Measurements from ENCODE around the gene TOP2A.
"Not testable (repeated sequence)": the region's sequence is repeated elsewhere in the genome, so short reads cannot be mapped to it uniquely, and the experiment has no call there.

Gene TOP2A

GRCh38 chr17:40373324-40373723 is 44.4 kb downstream of the TOP2A start:
- DNase-seq = no peak

- not testable (repeated sequence) for DNase-seq
These were observed 45.1 kb downstream of the TOP2A start for GRCh38 chr17:40372644-40373043.

GRCh38 chr17:40372031-40372430 is 45.7 kb downstream of the TOP2A start:
- DNase-seq = no peak

- DNase-seq = no peak
These were observed 46.3 kb downstream of the TOP2A start for GRCh38 chr17:40371261-40371929.

GRCh38 chr17:40369923-40370322 is 47.8 kb downstream of the TOP2A start:
- DNase-seq = no peak

GRCh38 chr17:40367728-40368127 is 50.0 kb downstream of the TOP2A start:
- DNase-seq = not testable (repeated sequence)

GRCh38 chr17:40366861-40367518 is 50.7 kb downstream of the TOP2A start:
- no peak for DNase-seq

- DNase-seq = no peak
These were observed 51.4 kb downstream of the TOP2A start for GRCh38 chr17:40366076-40366860.

- DNase-seq = no peak
These were observed 52.8 kb downstream of the TOP2A start for GRCh38 chr17:40364906-40365305.

- DNase-seq = no peak
These were observed 53.4 kb downstream of the TOP2A start, which contains the start of gene GJD3 for GRCh38 chr17:40364121-40364861. Gene GJD3 (minus strand): TSS chr17:40364737. CDS start chr17:40363815, 922 bp downstream.

GRCh38 chr17:40363111-40363827 is 54.4 kb downstream of the TOP2A start:
- no peak for DNase-seq

- DNase-seq = no peak
These were observed 55.0 kb downstream of the TOP2A start for GRCh38 chr17:40362696-40363110.

- DNase-seq = no peak
These were observed 55.6 kb downstream of the TOP2A start for GRCh38 chr17:40361925-40362695.

- DNase-seq = no peak
These were observed 56.4 kb downstream of the TOP2A start for GRCh38 chr17:40361063-40361924.

GRCh38 chr17:40360091-40360490 is 57.6 kb downstream of the TOP2A start:
- no peak for DNase-seq

GRCh38 chr17:40358323-40359038 is 59.2 kb downstream of the TOP2A start:
- peak; percentile 64 for DNase-seq

GRCh38 chr17:40356990-40357881 is 60.5 kb downstream of the TOP2A start:
- DNase-seq = no peak

Measured in NCI-H748 treated with DMSO at 0.1 percent for 48 hours (cell line).